Measurements from ENCODE around the gene KYAT1.

The KYAT1 gene

GRCh38 chr9:128835246-128836210, 46.2 kb downstream of the KYAT1 start:
- DNase-seq: no peak

- no peak for DNase-seq
Measured at GRCh38 chr9:128833696-128834095, 48.1 kb downstream of the KYAT1 start.

- peak; percentile 98 for DNase-seq
Measured at GRCh38 chr9:128829477-128830251, 52.1 kb downstream of the KYAT1 start, which contains the start of gene SPOUT1. Gene SPOUT1 (minus strand): TSS chr9:128829794. CDS start chr9:128829780, 14 bp downstream.

- no peak for DNase-seq
Measured at GRCh38 chr9:128828719-128829452, 52.9 kb downstream of the KYAT1 start.

GRCh38 chr9:128828267-128828666, 53.5 kb downstream of the KYAT1 start:
- no peak for DNase-seq

- no peak for DNase-seq
Measured at GRCh38 chr9:128825923-128826700, 55.6 kb downstream of the KYAT1 start.

- no peak for DNase-seq
Measured at GRCh38 chr9:128824911-128825310, 56.8 kb downstream of the KYAT1 start.

- no peak for DNase-seq
Measured at GRCh38 chr9:128823903-128824406, 57.8 kb downstream of the KYAT1 start.

- DNase-seq: no peak
Measured at GRCh38 chr9:128823362-128823902, 58.3 kb downstream of the KYAT1 start.

GRCh38 chr9:128822407-128823042, 59.2 kb downstream of the KYAT1 start:
- DNase-seq: no peak

GRCh38 chr9:128821584-128822406, 60.0 kb downstream of the KYAT1 start:
- no peak for DNase-seq

GRCh38 chr9:128820665-128821583, 60.8 kb downstream of the KYAT1 start:
- DNase-seq: no peak

- DNase-seq: no peak
Measured at GRCh38 chr9:128819716-128820664, 61.8 kb downstream of the KYAT1 start.

GRCh38 chr9:128818839-128819715, 62.7 kb downstream of the KYAT1 start:
- peak; percentile 62 for DNase-seq

GRCh38 chr9:128818099-128818838, 63.5 kb downstream of the KYAT1 start, which contains the start of gene ENDOG:
Gene ENDOG (plus strand): TSS chr9:128818500. CDS start chr9:128818685, 185 bp downstream.
- DNase-seq: peak; percentile 99

- DNase-seq: no peak
Measured at GRCh38 chr9:128810873-128811272, 70.9 kb downstream of the KYAT1 start.
